GM18861 (cell line): Measurements from ENCODE around the gene NHLRC2.

Source experiments
- ATAC-seq: cut with Tn5 transposase; IDR thresholded peaks from one replicate; pipeline ENCODE4 v1.9.1; 2021; ENCODE audit not compliant: unreplicated experiment

NHLRC2 gene

DNA sequence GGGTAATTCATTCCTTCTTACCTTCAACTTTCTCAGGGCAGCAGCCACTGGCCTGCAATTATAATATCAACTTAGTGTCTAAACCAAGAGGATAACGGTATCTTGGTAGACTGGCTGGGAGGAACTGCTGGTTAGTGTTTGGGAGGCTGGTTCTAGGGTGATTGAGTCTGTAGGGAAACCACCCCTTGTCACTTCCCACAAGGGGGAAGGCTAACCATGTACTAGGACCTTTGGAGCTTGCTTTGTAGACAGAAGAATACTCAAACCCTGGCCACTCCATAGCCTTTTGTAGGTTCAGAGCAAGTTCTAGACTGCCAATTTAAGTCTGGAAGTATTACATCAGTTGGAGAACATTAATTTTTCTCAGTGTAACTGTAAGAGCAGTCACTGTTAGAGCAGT lies 51.3 kb downstream of the NHLRC2 start:
- no peak for ATAC-seq

DNA sequence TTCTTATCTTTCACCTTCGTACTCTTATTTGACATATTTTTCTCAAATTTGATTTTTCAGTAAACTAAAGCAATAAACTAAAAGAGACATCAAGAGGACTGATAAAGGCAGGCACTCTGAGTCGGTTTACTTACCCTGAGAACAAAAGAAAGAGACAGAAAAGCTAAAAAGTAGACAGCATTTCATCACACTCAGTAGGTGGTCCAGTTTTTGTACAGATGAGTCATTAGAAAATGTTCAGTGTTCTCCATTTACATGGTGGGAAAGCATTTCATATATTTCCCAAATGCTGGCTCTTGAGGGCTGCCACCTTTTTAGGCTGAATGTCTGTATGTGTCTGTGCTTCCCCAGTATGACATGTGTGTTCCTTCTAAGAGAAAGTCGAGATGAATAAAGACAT lies 52.7 kb downstream of the NHLRC2 start:
- ATAC-seq: no peak

DNA sequence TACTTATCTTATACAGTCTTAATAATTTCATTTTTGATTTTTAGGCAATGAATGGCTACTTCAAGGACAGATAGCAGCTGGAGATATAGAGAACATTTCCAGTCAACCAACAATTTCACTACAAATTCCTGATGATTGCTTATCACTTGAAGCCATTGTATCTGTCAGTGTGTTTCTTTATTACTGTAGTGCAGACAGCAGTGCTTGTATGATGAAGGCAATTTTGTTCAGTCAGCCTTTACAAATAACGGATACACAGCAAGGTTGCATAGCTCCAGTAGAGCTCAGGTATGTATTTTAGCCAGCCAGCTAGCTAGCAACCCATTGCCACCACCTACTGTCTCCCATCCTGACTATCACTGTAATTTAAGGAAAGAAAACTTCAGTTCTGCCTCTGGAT lies 53.8 kb downstream of the NHLRC2 start:
- no peak for ATAC-seq

GRCh38 chr10:113911113-113911512 lies 56.7 kb downstream of the NHLRC2 start:
- no peak for ATAC-seq

DNA sequence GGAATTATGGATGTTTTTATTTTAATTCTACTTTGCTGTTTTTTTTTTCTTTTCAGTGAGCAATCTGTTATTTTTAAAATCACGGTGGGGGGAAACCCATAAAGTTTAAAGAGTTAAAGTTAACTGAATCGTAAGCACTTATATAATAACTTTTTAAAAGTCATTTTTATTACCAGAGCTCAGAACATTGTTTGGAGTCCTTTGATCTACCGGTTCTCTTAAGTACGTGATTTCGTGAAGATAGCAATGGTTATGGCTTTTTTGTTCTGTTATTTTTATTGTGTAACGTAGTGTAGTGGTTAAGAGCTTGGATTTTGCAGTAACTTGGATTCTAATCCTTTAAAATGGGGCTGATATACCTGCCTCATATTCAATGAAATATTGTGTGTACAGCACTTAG lies 57.4 kb downstream of the NHLRC2 start:
- ATAC-seq: no peak

GRCh38 chr10:113912582-113912981 lies 58.1 kb downstream of the NHLRC2 start:
- ATAC-seq: no peak

GRCh38 chr10:113914956-113915355 lies 60.5 kb downstream of the NHLRC2 start:
- no peak for ATAC-seq

GRCh38 chr10:113915540-113915939 lies 61.1 kb downstream of the NHLRC2 start:
- ATAC-seq: no peak

DNA sequence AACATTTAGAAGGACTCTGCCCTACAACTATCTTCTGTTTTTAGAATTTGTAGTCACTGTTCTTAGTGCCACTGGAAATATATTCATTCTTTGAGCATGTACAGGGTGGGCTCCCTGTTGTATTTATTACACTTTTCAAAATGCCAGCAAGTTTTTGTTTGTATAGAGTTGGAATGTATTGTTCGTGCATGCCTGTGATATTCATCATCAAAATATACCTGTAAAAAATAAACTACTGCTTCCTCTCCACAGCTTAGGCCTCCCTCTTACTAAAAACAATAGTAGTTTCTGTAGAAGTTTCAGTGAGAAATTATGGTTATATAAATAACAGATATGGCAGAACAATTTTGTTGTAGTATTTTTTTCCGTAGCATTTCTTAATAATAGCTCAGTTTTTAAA lies 61.6 kb downstream of the NHLRC2 start:
- no peak for ATAC-seq

DNA sequence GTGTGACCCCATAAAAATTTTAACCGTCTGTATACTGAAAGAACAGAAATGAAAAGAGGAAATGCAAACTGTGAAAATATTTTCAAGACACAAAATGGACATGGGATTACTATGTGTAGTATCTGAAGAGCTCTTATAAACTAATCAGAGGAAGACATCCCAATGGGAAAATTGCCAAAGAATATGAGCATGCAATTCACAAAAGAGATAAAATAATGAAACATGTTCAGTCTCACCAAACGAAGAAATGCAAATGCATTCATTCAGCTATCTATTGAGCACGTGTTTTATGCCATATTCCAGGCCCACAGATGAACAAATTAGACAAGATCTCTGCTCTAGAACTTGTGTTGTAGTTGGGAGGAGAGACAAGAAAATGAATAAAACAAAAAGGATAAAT lies 63.2 kb downstream of the NHLRC2 start:
- ATAC-seq: no peak

DNA sequence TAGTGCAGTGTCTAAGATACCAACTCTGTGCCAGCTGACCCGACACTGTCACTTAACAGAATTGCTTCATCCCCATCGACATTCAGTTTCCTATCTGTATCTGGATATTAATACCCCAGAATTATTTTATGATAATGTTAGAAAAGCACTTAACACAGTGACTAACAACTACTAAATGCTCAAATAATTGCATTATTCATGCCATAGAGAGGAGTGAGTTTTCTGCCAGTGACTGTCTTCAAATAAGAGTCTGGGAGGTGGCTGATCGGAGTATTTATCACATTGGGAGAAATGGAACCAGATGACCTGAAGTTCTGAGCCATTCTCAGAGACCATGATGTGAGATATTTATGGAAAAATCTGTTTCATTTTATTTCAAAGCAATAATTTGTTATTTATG lies 65.7 kb downstream of the NHLRC2 start:
- no peak for ATAC-seq

GRCh38 chr10:113920875-113921274 lies 66.4 kb downstream of the NHLRC2 start:
- no peak for ATAC-seq

DNA sequence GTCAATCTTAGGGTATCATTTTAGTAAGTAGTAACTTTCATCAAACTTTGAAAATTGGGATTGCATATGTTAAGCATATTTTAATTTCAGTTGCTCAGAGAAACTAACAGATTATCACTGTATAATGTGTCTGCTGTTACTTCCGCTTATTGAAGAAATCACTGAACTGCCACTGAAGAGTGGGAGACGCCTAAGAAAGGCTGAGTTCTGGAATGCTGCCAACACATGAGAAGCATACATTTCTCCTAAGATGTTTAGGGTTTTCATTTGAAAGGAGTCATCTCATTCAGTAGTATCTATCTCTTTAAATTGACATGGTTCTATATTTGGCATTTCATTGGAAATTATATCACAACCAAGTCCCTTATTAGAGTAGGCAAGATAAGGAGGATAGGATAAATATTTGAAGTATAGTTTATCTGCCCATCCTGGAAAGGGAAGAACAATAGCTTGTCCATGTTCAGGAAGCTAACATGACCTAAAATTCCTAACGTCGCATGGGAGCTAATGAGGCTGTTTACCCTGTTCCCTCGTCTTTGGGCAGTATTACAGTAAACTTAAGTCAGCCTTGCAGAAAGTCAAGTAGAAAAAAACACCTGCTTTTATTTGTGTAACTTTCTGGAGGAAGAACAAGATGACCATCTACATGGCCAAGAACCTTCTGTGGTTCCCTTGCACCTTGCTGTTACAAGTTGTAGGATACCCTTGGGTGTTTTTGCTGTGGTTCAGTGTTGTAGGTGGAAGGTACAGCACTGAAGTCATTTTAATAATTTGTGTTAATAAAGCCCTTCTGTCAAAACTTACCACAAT lies 67.3 kb downstream of the NHLRC2 start:
- no peak for ATAC-seq

GRCh38 chr10:113922787-113923570 lies 68.5 kb downstream of the NHLRC2 start:
- no peak for ATAC-seq

DNA sequence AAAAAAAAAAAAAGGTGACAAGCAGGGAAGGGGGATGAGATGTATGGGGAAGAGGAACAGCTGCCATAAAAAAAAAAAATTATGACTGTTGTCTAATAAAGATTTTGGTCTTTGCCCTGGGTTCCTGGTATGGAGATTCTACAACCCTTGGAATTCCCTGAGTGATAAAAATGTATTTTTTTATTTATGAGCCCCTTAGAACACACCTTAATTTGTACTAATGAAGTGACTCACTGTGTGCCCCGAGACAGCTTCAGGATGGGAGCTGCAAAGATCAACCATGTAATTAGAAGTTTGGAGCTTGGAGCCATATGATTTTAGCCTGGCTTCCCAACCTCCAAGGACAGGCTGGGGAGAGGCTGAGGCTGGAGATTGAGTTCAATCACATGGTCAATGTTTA lies 69.7 kb downstream of the NHLRC2 start:
- no peak for ATAC-seq

GRCh38 chr10:113924664-113925063 lies 70.2 kb downstream of the NHLRC2 start:
- ATAC-seq: no peak

GRCh38 chr10:113927440-113927839 lies 73.0 kb downstream of the NHLRC2 start:
- no peak for ATAC-seq

GRCh38 chr10:113928830-113929229 lies 74.4 kb downstream of the NHLRC2 start:
- no peak for ATAC-seq

- no peak for ATAC-seq
Observed at GRCh38 chr10:113929522-113929921, 75.1 kb downstream of the NHLRC2 start.

GRCh38 chr10:113930482-113931057 lies 76.1 kb downstream of the NHLRC2 start:
- ATAC-seq: no peak

DNA sequence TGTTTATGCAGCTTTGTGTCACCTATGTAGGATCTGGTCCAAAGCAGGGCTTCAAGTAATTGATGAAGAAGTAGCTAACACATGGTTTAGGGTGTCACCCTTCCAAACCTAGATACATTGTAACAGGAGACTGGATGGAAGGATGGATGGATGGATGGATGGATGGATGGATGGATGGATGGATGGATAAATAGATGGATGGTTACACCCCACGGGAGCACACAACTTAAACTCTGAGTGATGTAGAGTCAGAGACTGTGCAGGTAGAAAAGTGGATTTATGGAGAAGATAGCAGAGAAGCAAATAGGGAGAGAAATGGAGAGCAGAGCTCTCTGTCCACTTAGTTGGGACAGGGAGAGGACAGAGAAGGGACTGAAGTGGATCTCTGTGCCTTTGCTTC lies 78.4 kb downstream of the NHLRC2 start:
- no peak for ATAC-seq

DNA sequence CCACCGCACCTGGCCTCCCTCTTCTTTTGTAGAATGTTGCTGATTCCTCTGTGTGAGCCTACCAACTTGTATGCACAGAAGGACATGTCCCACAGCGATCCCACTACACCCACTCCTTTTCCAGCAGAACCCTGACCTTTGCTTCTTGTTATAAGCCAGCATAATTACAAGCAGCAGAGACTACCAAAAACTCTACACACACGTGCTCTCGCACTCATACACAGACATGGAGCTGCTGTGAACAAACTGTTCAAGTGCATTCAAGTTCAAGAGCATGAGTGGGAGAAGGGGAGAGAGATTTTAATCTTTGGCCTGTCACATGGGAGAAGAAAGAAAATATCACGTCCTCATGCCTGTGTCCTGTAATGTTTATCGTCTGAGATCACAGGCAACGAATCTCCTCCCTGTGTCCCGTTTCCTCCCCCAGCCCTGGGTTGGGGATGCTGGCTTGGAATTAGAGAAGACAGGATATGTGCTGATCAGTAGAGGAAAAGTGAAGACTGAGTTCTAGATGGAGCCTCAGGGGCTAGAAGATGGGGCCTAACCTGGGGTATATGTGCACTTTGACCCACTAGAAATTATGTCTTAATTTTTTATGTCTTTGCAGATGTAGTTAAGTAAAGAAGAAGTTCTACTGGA lies 79.6 kb downstream of the NHLRC2 start:
- ATAC-seq: no peak
